Fibroblast of pulmonary artery (primary cell): ENCODE data around the gene STH.

Source experiments
- DNase-seq: peaks from one replicate; pipeline ENCODE4 v3.0.0-alpha.2; 2010; ENCODE audit warnings: low read depth
- H3K4me3 ChIP-seq: replicated peaks from 2 replicates; pipeline ENCODE4 v1.5.1; 2011; ENCODE audit warnings: low read depth, mild to moderate bottlenecking, control low read depth, low read length, moderate library complexity
- CTCF ChIP-seq: IDR thresholded peaks from 2 replicates; pipeline ENCODE4 v1.5.1; 2011; ENCODE audit warnings: mild to moderate bottlenecking, control low read depth, low read length, inconsistent platforms; ENCODE audit errors: missing control alignments

The STH gene

GRCh38 chr17:45960311-45960710, 38.7 kb upstream of the STH start:
- no peak overlapping the region for H3K4me3 ChIP-seq
- no peak for TF ChIP-seq CTCF
- no peak for DNase-seq

GRCh38 chr17:45961206-45961605, 37.8 kb upstream of the STH start:
- no peak overlapping the region for H3K4me3 ChIP-seq
- no peak for DNase-seq
- no peak for TF ChIP-seq CTCF

GRCh38 chr17:45962221-45962972, 36.7 kb upstream of the STH start:
- TF ChIP-seq CTCF = no peak
- no peak overlapping the region for H3K4me3 ChIP-seq
- DNase-seq = no peak

GRCh38 chr17:45963283-45963682, 35.8 kb upstream of the STH start:
- TF ChIP-seq CTCF = no peak
- no peak overlapping the region for H3K4me3 ChIP-seq
- DNase-seq = no peak

GRCh38 chr17:45963889-45964288, 35.2 kb upstream of the STH start:
- DNase-seq = no peak
- TF ChIP-seq CTCF = no peak
- no peak overlapping the region for H3K4me3 ChIP-seq

GRCh38 chr17:45964634-45965033, 34.4 kb upstream of the STH start:
- TF ChIP-seq CTCF = no peak
- DNase-seq = no peak
- H3K4me3 ChIP-seq = no peak overlapping the region

GRCh38 chr17:45965812-45966211, 33.2 kb upstream of the STH start:
- no peak for TF ChIP-seq CTCF
- DNase-seq = no peak
- no peak overlapping the region for H3K4me3 ChIP-seq
